SHP77 (cell line): ENCODE data around the gene NIPAL4.
"Not testable (repeated sequence)": the region's sequence is repeated elsewhere in the genome, so short reads cannot be mapped to it uniquely, and the experiment has no call there.

Source experiments
- DNase-seq, 2 experiments: peaks; one replicate each; lab custom pipeline; 2025; lab: John Stamatoyannopoulos, UW

The NIPAL4 gene

GRCh38 chr5:157459715-157460599, at the start of gene NIPAL4:
TSS of gene NIPAL4 (plus strand) at chr5:157460213. CDS start at chr5:157460321, 108 bp downstream.
- DNase-seq: no peak

DNA sequence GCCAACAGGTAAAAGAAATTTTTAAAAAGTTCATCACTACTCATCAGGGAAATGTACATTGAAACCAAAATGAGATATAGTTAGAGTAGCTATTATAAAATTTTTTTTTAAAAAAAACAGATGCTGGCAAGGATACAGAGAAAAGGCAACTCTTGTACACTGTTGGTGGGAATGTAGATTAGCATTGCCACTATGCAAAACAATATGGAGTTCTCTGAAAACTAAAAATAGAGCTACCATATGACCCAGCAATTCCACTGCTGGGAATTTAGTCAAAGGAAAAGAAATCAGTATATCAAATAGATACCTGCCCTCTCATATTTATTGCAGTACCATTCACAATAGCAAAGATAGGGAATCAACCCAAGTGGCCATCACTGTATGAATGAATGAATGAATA, 44.2 kb upstream of the NIPAL4 start:
- no peak for DNase-seq

- not testable (repeated sequence) for DNase-seq
These were observed 40.5 kb upstream of the NIPAL4 start for GRCh38 chr5:157419521-157419920.

DNA sequence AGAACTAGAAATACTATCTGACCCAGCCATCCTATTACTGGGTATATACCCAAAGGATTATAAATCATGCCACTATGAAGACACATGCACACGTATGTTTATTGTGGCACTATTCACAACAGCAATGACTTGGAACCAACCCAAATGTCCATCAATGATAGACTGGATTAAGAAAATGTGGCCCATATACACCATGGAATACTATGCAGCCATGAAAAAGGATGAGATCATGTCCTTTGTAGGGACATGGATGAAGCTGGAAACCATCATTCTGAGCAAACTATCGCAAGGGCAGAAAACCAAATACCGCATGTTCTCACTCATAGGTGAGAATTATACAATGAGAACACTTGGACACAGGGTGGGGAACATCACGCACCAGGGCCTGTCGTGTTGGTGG, 30.1 kb upstream of the NIPAL4 start:
- DNase-seq: not testable (repeated sequence)

GRCh38 chr5:157431544-157432200, 28.3 kb upstream of the NIPAL4 start:
- peak in 1 of 2 experiments; percentile 21 for DNase-seq

GRCh38 chr5:157434096-157434495, 25.9 kb upstream of the NIPAL4 start:
- no peak for DNase-seq

GRCh38 chr5:157443041-157443549, 16.9 kb upstream of the NIPAL4 start:
- DNase-seq: no peak

DNA sequence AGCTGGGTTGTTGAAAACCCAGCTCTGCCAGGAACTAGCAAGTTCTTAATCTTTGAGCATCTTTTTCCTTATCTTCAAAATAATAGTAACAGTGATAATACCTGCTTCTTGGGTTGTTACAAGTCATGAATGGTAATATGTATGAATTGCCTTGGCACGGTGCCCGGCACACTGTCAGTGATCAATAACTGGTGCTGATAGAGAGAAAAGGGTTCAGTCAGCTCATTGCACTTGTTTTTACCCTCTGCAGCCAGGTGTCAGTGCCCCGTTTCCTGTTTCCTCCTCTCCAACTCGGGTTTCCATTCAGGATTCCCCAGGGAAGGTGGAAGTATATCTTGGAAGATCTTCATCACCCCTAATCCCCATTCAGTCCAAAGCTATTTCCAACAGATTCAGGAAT, 15.8 kb upstream of the NIPAL4 start:
- DNase-seq: no peak

DNA sequence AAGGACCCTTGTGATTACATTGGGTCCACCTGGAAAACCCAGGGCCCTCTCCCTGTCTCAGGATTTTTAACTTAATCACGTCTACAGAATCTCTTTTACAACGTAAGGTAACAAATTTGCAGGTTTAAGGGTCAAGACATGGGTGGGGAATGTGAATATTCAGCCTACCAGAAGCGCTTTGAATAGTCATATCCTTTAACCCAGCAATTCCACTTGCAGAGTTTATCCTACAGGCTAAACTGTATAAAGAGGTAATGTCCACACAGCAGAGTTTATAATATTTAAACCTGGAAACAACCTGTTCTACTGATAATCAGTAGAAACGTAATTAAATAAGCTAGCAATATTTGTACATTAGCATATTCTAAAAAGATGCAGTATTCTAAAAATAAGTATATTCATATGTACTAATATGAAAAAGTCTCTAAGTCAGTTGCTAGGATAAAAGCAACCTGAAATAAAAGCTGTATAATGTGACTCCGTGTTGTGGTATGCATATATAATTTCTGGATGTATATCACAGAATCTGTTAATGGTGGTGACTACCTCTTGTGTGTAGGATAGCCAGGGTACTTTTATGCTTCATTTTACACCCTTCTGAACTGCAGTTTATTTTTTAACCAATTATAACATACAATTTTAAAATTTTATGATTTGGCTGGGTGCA, 14.1 kb upstream of the NIPAL4 start:
- no peak for DNase-seq

DNA sequence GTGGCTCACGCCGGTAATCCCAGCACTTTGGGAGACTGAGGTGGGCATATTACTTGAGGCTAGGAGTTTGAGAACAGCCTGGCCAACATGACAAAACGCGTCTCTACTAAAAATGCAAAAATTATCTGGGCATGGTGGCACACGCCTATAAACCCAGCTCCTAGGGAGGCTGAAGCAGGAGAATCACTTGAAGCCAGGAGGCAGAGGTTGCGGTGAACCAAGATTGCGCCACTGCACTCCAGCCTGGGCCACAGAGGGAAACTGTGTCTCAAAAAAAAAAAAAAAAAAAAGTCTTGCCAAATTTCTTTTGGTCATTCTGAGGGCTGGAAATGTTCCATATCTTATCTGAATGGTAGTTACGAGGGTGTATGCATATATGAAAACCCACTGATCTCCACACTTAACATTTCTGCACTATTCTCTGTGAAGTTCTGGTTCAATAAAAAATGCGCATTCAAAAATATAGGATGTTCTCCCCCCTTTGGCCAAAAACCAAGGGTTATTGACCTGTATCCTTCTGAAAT, 13.5 kb upstream of the NIPAL4 start:
- no peak for DNase-seq

DNA sequence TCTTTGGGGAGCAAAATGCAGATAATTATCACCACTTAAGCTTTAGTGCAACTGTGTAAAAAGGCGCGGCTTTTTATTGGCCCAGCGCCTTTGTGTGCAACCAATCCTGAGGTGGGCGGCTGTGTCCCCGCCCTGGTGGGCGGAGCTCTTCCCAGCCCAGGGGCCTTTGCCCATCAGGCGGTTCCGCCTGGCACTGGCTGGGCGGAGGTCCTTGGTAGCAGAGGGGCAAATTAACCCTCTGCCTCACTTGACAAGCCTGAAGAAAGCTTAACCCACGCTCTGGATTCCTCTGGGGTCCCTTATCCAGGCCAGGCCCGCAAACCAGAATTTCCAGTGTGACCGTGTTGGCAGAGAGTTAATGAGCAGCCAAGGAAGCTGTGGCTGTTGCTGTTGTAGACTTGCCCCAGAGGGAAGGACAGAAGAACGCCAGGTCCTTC, 12.8 kb upstream of the NIPAL4 start:
- DNase-seq: peak in 1 of 2 experiments; percentile 7

- DNase-seq: peak in 1 of 2 experiments; percentile 19
These were observed 10.8 kb upstream of the NIPAL4 start for GRCh38 chr5:157449011-157449723.

GRCh38 chr5:157450024-157450423, 10.0 kb upstream of the NIPAL4 start:
- no peak for DNase-seq

DNA sequence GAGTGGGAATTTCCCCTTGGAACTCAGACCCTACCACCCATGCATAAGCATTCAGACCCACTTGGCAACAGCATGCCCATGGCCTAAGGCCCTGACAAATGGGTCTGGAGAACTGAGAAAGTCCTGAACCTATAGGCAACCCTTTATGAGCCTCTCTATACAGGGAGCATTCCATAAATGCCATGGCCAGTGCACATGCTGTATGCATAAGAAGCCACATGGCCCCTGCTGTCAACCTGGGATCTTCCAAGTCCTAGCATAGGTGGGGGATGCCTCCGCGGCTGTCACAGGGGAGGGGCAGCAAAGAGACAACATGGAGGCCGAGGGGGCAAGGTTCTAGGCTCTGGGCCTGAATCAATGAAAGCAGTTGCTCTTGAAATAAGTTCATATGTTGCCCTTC, 8.2 kb upstream of the NIPAL4 start:
- DNase-seq: no peak

DNA sequence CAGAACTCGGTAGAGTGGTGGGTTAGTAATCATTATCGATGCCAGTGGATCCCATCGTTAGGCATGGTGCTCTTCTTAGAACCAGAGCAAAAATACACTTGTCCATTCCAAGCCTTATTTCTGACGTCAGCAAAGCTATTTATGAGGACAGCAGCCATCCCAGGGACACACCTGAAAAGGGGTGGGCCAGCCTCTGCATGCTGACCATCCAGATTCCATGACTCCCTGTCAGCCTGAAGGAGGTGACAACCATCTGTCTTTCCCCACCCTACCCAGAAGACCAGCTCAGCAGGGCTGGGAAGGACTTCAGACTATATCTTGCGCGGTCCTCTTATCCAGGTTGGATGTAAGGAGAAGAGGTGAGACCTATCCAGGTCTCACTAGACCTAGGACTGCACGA, 5.7 kb upstream of the NIPAL4 start:
- no peak for DNase-seq

- DNase-seq: no peak
These were observed 5.0 kb upstream of the NIPAL4 start for GRCh38 chr5:157455057-157455456.

GRCh38 chr5:157456301-157456700, 3.7 kb upstream of the NIPAL4 start:
- no peak for DNase-seq

DNA sequence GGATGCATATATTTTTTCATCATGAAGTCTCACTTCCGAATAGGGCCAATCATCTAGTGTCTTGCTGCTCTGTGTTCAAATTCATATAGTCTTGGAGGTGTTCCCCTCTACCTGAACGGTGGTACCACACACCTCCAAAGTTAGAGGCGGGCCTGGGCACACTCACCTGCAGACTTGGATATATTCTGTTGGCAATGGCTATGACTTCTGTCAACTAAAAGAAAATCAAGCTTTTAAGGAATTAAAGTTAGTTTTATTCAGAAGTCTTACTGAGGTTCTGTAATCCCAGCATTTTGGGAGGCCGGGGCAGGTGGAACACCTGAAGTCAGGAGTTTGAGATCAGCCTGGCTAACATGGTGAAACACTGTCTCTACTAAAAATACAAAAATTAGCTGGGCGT, 2.6 kb upstream of the NIPAL4 start:
- no peak for DNase-seq

GRCh38 chr5:157458835-157459234, 1.2 kb upstream of the NIPAL4 start:
- no peak for DNase-seq

GRCh38 chr5:157460921-157461792, 1.1 kb downstream of the NIPAL4 start:
- no peak for DNase-seq

GRCh38 chr5:157463081-157463480, 3.1 kb downstream of the NIPAL4 start:
- DNase-seq: no peak
